HepG2 (cell line): Measurements from ENCODE around the gene PUM1.

Experiments used
- EP300 ChIP-seq, 3 experiments: sonication (generic) in 1 of 3; formaldehyde crosslinking in 1 of 3; IDR thresholded peaks; 2 replicates each; pipeline versions ENCODE4 v1.5.1 to v1.6.1; 2011 to 2020; ENCODE audit warnings: low read depth in 2 of 3, low read length in 2 of 3, borderline replicate concordance in 1 of 3, improper control_type of control experiment in 1 of 3, mild to moderate bottlenecking in 1 of 3, missing genetic modification reagents in 1 of 3, moderate library complexity in 1 of 3
- HOXA7 ChIP-seq: sonication (generic); formaldehyde crosslinking; IDR thresholded peaks from 2 replicates; pipeline ENCODE4 v1.8.1; 2022; ENCODE audit warnings: mild to moderate bottlenecking, missing genetic modification reagents, moderate library complexity
- TF ChIP-seq, protein P1 (sequence below), 2 experiments: sonication (generic) in 1 of 2; formaldehyde crosslinking in 1 of 2; IDR thresholded peaks; 2 replicates each; pipeline versions ENCODE4 v1.4.0 to v1.6.1; 2018 to 2020; ENCODE audit warnings: missing genetic modification reagents in 2 of 2, borderline replicate concordance in 1 of 2, low read depth in 1 of 2, mild to moderate bottlenecking in 1 of 2, missing biosample characterization in 1 of 2

DNA sequence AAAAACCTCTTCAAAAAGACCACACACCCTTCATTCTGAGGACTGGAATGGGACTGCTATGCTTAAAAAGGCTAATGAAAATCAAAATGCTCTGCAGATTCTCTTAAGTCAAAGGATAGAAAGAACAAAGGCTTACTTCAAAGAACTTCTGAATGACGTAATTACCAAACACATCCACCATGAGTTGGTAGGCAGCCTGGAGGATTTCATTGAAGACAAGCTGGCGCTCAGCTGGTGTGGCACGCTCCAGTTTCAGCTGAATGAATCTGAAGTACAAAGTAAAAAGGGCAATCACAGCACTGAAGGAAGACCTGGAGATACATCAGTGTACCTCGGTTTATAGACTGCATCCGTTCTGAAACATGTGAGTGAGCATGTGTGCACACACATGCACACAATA, 113.4 kb downstream of the PUM1 start:
- TF ChIP-seq, protein P1, sequence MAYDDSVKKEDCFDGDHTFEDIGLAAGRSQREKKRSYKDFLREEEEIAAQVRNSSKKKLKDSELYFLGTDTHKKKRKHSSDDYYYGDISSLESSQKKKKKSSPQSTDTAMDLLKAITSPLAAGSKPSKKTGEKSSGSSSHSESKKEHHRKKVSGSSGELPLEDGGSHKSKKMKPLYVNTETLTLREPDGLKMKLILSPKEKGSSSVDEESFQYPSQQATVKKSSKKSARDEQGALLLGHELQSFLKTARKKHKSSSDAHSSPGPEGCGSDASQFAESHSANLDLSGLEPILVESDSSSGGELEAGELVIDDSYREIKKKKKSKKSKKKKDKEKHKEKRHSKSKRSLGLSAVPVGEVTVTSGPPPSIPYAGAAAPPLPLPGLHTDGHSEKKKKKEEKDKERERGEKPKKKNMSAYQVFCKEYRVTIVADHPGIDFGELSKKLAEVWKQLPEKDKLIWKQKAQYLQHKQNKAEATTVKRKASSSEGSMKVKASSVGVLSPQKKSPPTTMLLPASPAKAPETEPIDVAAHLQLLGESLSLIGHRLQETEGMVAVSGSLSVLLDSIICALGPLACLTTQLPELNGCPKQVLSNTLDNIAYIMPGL (CRISPR knock-in tag; IDR thresholded peaks at IDR 0.05; ENCODE audit: borderline replicate concordance in 1 of 2, low read depth in 1 of 2) = no peak
- TF ChIP-seq EP300 (IDR thresholded peaks at IDR 0.05; ENCODE audit: low read depth in 2 of 2, low read length in 2 of 2) (no peak), EP300 (CRISPR knock-in tag; IDR thresholded peaks at IDR 0.05; ENCODE audit: borderline replicate concordance) (no peak), HOXA7 (CRISPR knock-in tag) (no peak)
